Activated CD8-positive, alpha-beta memory T cell treated with anti-CD3 and anti-CD28 coated beads for 1 hour (primary cell): ENCODE results near the gene DTD2.

Source experiments
- DNase-seq, 2 donors: peaks; one replicate each; pipeline ENCODE4 v3.0.0-alpha.2; 2020; ENCODE audit warnings: low read depth in 1 of 2; ENCODE audit errors: extremely low read depth in 1 of 2

DTD2 gene

DNA sequence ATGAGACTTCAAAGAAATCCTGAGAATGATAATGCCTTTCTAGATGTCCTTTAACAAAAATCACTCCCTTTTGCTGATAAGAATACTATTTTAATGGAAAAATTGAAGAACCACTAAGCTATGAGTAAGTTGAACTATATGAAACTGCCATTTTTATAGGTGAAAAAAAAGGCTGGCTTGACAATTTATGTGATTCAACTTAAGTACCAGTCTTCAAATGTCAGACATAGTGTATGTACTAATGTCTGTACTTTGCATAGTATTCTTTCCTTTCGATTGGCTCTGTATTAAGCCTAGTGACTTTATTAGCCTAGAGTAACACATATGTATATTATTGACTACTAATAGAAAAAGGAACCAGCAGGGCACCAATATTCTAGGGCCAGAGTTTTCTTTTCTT, 48.9 kb downstream of the DTD2 start:
- no peak for DNase-seq

DNA sequence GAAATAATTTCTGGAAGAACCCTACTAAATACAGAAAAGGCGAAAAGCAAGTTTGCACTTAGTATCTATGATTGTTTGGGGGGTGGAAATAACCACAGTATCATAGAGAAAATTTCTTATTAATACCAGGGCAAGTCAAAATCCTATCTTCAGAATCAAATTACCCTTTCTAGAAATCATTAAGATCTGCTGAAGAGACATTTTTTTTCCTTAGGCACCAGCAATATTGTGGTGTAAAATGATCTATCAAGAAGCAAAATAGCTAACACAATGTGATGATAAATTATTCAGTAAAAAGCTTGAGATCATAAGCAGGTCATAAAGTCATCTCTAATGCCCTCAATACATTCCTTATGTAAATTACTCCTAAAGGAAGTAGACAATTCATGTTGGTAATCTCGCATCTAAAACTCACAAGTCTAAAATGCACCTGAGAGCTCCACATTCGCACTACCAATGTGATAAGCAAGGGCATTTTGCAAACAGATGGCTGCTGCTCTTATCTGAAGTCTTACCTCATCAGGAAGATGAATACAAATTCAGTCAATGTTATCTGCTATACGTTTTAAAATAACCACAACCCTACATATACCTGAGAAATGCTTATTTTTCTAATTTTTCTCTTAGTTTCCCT, 51.6 kb downstream of the DTD2 start:
- no peak for DNase-seq

DNA sequence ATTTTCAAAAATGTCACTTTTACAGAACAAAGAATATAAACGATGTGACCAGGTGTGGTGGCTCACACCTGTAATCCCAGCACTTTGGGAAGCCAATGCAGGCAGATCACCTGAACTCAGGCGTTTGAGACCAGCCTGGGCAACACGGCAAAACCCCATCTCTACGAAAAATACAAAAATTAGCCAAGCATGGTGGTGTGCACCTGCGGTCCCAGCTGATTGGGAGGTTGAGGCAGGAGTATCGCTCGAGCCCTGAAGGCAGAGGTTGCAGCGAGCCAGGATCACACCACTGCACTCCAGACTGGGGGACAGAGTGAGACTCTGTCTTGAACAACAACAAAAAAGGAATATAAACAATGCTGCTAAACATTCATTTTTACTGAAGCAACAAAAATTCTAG, 52.2 kb downstream of the DTD2 start:
- DNase-seq, result no peak

DNA sequence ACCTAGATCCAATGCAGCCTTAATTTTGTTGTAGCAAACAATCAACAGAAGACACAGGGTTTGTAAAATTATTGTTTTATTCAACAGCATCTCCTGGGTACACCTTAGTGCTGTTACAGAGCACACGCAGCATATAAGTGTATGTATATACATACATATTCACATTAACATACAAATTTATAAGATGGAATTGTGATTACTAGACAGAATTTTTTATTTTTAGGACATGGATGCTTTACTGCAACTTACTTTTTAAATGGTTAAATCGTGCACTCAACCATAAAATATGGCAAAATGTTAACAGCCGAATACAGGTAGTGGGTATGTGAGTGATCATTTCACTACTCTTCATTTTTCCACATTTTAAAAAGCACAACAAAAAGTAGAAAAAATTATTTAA, 53.6 kb downstream of the DTD2 start:
- no peak for DNase-seq

DNA sequence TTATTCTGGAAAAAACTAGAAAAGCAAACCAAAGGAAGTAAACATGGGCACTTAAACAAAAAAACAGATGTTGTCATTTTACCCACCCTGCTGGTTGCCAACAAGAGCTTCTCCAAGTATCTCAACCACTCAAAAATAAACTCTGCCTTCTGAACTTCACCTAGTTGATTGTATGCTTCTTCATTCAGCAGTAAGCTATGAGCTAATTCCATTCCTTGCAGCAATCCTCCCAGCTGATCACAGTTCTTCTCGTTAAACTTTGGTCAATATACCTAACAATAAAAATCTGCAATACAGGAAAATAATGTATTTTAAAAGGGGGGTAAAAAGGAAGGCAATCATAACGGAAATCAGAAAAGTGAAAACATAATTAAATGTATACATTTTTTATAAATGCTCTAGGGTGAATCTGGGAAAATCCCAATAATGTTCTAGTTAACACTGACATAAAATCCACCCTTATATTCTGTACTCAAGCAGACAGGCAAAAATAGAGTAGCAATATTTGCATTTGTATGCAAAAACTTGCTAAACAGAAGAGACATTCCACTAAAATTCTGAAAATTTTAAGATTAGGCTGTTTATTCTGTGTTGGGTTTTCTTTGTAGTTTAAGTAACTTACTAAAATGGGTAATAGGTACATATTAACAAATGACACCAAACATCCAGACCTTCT, 54.4 kb downstream of the DTD2 start:
- no peak for DNase-seq

DNA sequence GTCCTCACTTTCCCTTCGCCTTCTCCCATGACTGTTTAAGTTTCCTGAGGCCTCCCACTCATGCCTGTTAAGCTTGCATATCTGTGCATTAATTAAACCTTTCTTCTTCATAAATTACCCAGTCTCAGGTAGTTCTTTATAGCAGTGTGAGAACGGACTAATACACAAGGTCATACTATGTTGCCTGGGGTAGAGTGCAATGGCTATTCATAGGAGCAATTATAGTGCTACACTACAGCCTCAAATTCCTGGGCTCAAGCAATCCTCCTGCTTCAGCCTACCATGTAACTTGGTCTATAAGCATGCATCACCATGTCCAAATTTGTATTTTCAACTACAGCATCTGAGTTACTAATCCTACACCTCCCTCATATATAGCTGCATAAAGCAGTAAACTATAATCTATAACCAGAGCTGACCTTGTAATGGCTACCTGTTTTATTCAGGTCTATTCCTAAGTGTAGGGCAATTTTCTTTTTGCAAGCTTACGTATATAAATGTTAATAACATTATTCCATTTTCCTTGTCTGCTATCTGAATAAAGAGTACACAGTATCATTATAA, 55.9 kb downstream of the DTD2 start:
- DNase-seq, result no peak

DNA sequence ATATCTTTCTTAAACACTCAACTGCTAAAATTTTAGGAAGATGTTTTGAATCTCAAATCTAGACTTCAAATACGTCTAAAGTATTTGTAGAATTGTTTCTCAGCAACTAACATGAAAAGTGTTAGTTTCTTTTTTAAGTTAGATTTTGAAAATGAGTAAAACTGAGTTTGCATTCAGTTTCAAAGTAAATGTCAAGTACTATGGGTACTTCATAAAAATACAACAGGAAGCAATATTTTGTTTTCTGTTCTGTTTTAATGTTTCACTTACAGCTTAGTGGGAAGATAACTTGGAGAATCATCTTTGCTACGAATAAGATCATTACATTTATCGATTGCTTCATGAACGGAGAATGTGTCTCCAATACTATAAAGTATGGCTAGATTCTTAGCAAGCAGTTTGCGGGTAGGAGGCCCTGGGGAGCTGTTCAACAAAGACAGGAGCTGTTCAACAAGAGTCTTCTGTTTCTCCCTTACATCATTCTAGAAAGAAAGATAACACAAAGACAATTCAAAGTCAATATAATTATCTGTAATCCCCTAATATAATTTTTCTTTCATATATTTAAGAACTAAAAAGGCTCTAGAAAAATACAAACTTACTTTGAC, 57.2 kb downstream of the DTD2 start:
- no peak for DNase-seq
